ENCODE measurements around the gene LRRC56.

Gene LRRC56

GRCh38 chr11:539971-540481, 2.7 kb downstream of the LRRC56 start:
- DNase-seq (ENCODE audit: low spot score), result no peak
- in situ Hi-C loops (cut with MboI; ENCODE audit: low pct_unique_long_range_greater_than_20kb, low sequenced_read_pairs, unreplicated experiment), result no loop called here
- no peak for TF ChIP-seq CTCF (IDR thresholded peaks at IDR 0.05; ENCODE audit: extremely low read depth, insufficient read depth, missing control alignments)

DNA sequence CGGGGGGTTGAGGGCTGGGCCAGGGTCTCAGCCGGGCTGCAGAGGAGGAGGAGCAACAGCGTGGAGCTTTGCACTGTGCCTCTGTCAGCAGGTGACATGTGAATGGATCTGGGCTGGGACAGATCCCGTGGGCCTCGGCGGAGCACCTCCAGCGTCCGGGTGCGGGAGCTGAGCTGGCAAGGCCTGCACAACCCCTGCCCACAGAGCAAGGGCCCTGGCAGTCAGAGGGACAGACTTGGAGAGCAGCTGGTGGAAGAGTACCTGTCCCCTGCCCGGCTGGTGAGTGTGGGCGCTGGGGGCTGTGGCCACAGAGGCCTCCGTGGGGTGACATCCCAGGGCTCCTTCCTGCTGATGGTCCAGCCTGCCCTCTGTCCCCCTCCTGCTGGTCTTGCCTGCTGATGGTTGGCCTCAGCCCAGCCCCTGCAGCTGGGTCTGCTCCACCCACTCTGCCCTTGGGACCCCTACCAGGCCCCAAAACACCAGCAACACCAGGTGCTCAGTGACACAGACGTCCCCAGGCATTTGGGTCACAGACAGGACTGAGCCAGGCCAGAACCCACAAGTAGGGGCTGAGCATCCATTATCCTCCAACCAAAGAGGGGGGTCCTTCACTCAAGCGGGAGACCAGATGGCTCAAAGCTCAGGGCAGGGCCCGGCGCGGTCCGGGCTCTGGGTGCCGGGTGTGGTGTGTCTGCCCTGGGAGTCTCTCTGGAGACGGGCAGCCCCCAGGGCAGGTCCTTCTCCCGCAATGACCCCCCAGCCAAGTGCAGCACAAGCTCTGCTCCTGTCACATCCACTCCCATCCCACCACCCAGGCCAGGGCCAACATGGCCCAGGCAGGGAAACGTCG, 3.5 kb downstream of the LRRC56 start:
- in situ Hi-C loops (cut with MboI; ENCODE audit: low pct_unique_long_range_greater_than_20kb, low sequenced_read_pairs, unreplicated experiment), result no loop called here
- no peak for DNase-seq (ENCODE audit: low spot score)
- TF ChIP-seq CTCF (IDR thresholded peaks at IDR 0.05; ENCODE audit: extremely low read depth, insufficient read depth, missing control alignments), result no peak

GRCh38 chr11:541433-541885, 4.1 kb downstream of the LRRC56 start:
- TF ChIP-seq CTCF (IDR thresholded peaks at IDR 0.05; ENCODE audit: extremely low read depth, insufficient read depth, missing control alignments), result no peak
- no peak for DNase-seq (ENCODE audit: low spot score)
- in situ Hi-C loops (cut with MboI; ENCODE audit: low pct_unique_long_range_greater_than_20kb, low sequenced_read_pairs, unreplicated experiment), result no loop called here

DNA sequence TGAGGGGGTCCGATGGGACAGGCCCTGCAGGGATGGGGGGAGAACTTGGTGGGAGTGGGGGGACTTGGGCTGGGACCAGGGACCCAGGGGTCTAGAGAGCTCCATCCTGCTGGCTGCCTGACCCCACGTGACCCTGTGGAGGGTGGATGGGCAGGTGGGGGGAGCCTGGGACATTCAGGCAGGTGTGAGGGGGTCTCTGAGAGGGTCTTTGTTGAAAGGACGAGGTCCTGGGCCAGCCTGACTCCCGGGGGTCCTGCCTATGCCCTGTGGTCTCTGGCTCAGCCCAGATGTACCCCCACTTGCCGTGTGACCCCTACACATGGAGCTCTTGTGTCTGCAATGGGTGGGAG, 7.5 kb downstream of the LRRC56 start:
- TF ChIP-seq CTCF (IDR thresholded peaks at IDR 0.05; ENCODE audit: extremely low read depth, insufficient read depth, missing control alignments), result no peak
- DNase-seq (ENCODE audit: low spot score), result no peak
- in situ Hi-C loops (cut with MboI; ENCODE audit: low pct_unique_long_range_greater_than_20kb, low sequenced_read_pairs, unreplicated experiment), result no loop called here

DNA sequence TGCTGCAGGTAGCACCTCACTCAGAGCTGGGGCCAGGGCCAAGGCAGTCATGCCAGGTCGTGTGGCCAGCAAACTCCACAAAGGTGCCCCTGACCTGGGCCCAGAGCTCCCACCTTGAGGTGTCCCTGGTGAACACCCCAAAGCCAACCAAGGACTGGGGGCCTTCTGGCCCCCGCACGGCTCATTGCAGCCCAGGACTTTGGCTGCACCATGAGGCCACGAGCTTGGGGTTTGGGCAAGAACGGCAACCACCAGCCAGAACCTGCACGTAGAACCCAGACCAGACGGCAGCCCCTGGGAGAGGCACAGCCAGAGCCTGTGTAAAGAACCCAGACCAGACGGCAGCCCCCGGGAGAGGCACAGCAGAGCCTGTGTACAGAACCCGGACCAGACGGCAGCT, 7.8 kb downstream of the LRRC56 start:
- in situ Hi-C loops (cut with MboI; ENCODE audit: low pct_unique_long_range_greater_than_20kb, low sequenced_read_pairs, unreplicated experiment), result no loop called here

More for the DNA sequence above, 7.8 kb downstream of the LRRC56 start:
- no peak for DNase-seq (ENCODE audit: low spot score)
- TF ChIP-seq CTCF (IDR thresholded peaks at IDR 0.05; ENCODE audit: extremely low read depth, insufficient read depth, missing control alignments), result no peak
